Trophoblast cell (in vitro differentiated cells and primary cell): ENCODE results near the gene CELA2B.

Experiments used
- DNase-seq, 2 donors: peaks; one replicate each; pipeline ENCODE4 v3.0.0-alpha.2; 2016
- H2AFZ ChIP-seq: 2 replicates; pipeline ENCODE4 v1.6.1; 2013; ENCODE audit warnings: low read length, moderate library complexity, mild to moderate bottlenecking; ENCODE audit not compliant: insufficient read depth, poor library complexity
- H2AK5ac ChIP-seq: 2 replicates; pipeline ENCODE4 v1.6.1; 2013; ENCODE audit warnings: mild to moderate bottlenecking, low read length
- H2BK120ac ChIP-seq: 2 replicates; pipeline ENCODE4 v1.6.1; 2013; ENCODE audit warnings: low read length, mild to moderate bottlenecking, moderate library complexity; ENCODE audit not compliant: insufficient read depth, poor library complexity
- H2BK12ac ChIP-seq: 2 replicates; pipeline ENCODE4 v1.6.1; 2013; ENCODE audit warnings: mild to moderate bottlenecking, low read length, moderate library complexity
- H2BK5ac ChIP-seq: 2 replicates; pipeline ENCODE4 v1.6.1; 2013; ENCODE audit warnings: low read length, low read depth, moderate library complexity, mild to moderate bottlenecking; ENCODE audit not compliant: poor library complexity
- H3K14ac ChIP-seq: 2 replicates; pipeline ENCODE4 v1.6.1; 2013; ENCODE audit warnings: mild to moderate bottlenecking, low read length
- H3K18ac ChIP-seq: 2 replicates; pipeline ENCODE4 v1.6.1; 2013; ENCODE audit warnings: mild to moderate bottlenecking, low read length
- H3K23ac ChIP-seq: 2 replicates; pipeline ENCODE4 v1.6.1; 2013; ENCODE audit warnings: low read length
- H3K27ac ChIP-seq: 2 replicates; pipeline ENCODE4 v1.5.1; 2013; ENCODE audit warnings: low read depth, mild to moderate bottlenecking, inconsistent platforms, low read length, moderate library complexity
- H3K27me3 ChIP-seq: 2 replicates; pipeline ENCODE4 v1.6.1; 2013; ENCODE audit warnings: inconsistent platforms, mild to moderate bottlenecking, low read length, moderate library complexity; ENCODE audit not compliant: insufficient read depth
- H3K36me3 ChIP-seq, 2 experiments: 1 replicate in 1 of 2; 2 replicates in 1 of 2; pipeline ENCODE4 v1.6.1; 2013; ENCODE audit warnings: low read length in 2 of 2, mild to moderate bottlenecking in 2 of 2, moderate library complexity in 1 of 2; ENCODE audit not compliant: insufficient read depth in 2 of 2, control insufficient read depth in 1 of 2
- H3K4ac ChIP-seq: 2 replicates; pipeline ENCODE4 v1.6.1; 2013; ENCODE audit warnings: low read depth, mild to moderate bottlenecking, low read length, moderate library complexity
- H3K4me1 ChIP-seq, 2 experiments: 1 replicate in 1 of 2; 2 replicates in 1 of 2; pipeline ENCODE4 v1.6.1; 2013; ENCODE audit warnings: low read length in 2 of 2, mild to moderate bottlenecking in 2 of 2, moderate library complexity in 1 of 2; ENCODE audit not compliant: insufficient read depth in 2 of 2, control insufficient read depth in 1 of 2
- H3K4me2 ChIP-seq: 2 replicates; pipeline ENCODE4 v1.6.1; 2013; ENCODE audit warnings: inconsistent platforms, mild to moderate bottlenecking, low read length, moderate library complexity
- H3K4me3 ChIP-seq: 2 replicates; pipeline ENCODE4 v1.5.1; 2013; ENCODE audit warnings: mild to moderate bottlenecking, low read depth, low read length, inconsistent platforms
- H3K79me1 ChIP-seq: one replicate; pipeline ENCODE4 v1.6.1; 2013; ENCODE audit warnings: low read length
- H3K79me2 ChIP-seq: 2 replicates; pipeline ENCODE4 v1.6.1; 2013; ENCODE audit warnings: low read length, mild to moderate bottlenecking; ENCODE audit not compliant: control insufficient read depth, insufficient read depth, poor library complexity
- H3K9ac ChIP-seq: 2 replicates; pipeline ENCODE4 v1.6.1; 2013; ENCODE audit warnings: mild to moderate bottlenecking, low read length
- H3K9me3 ChIP-seq: 2 replicates; pipeline ENCODE4 v1.6.1; 2013; ENCODE audit warnings: low read depth, mild to moderate bottlenecking, control low read depth, inconsistent platforms, low read length; ENCODE audit not compliant: insufficient read depth
- H4K12ac ChIP-seq: 2 replicates; pipeline ENCODE4 v1.6.1; 2013; ENCODE audit warnings: low read depth, mild to moderate bottlenecking, low read length, moderate library complexity
- H4K8ac ChIP-seq: 2 replicates; pipeline ENCODE4 v1.6.1; 2013; ENCODE audit warnings: low read depth, mild to moderate bottlenecking, low read length, moderate library complexity
- H4K91ac ChIP-seq: one replicate; pipeline ENCODE4 v1.6.1; 2013; ENCODE audit warnings: low read depth, mild to moderate bottlenecking, low read length, moderate library complexity
- WGBS: extraction: QIAGEN DNeasy Blood & Tissue Kit; methylation state at CpG from one replicate; pipeline ENCODE4 v1.1.7; 2013; ENCODE audit warnings: missing lambda C conversion rate; ENCODE audit not compliant: insufficient read length, insufficient coverage; ENCODE audit errors: extremely low coverage; 5-methylcytosine and 5-hydroxymethylcytosine counted together

Gene CELA2B

DNA sequence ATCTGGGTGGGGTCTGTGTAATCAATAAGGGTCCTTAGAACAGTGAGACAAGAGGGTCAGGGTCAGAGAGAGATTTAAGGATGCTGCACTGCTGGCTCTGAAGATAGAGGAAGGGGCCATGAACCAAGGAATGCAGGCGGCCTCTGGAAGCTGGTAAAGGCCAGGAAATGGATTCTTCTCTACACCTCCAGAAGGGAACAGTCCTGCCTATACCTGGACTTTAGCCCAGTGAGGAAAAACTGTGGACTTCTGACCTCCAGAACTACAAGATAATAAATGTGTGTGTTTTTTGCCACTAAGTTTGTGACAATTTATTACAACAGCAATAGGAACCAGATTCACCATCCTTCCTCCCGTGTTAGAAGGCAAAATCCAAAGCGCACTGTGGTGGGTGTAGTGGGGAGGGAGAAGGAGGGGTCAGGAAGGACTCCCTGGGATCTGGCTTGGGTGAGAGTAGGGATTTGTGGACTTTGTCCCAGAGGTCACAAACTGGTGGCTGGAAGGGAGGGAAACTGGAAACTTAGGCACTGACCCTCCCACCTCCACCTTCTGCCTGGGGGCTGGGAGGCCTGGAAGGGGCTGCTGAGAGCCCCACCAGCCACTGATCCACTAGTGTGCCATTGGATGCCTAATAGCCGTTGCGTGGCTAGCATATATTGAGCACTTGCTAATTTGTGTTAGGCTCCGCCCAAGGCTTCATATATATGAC lies 24.7 kb upstream of the CELA2B start:
- H3K27ac ChIP-seq = no peak overlapping the region
- no peaks in the 10 kb centered on the region for H3K79me2 ChIP-seq
- peaks cover 4% of the 10 kb centered on the region for H3K9me3 ChIP-seq
- H2BK5ac ChIP-seq = no peak overlapping the region
- H3K4me1 ChIP-seq = no peaks in the 10 kb centered on the region
- H2AFZ ChIP-seq = no peak overlapping the region
- no peak overlapping the region for H3K4me2 ChIP-seq
- WGBS = no CpG with 5 or more reads among the region's 6 CpGs
- no peak overlapping the region for H3K9ac ChIP-seq
- H2BK120ac ChIP-seq = no peak overlapping the region
- no peak overlapping the region for H3K14ac ChIP-seq
- H4K12ac ChIP-seq = no peak overlapping the region
- DNase-seq = no peak
- no peak overlapping the region for H2BK12ac ChIP-seq
- no peak overlapping the region for H2AK5ac ChIP-seq
- no peak overlapping the region for H4K8ac ChIP-seq
- no peak overlapping the region for H3K23ac ChIP-seq
- no peak overlapping the region for H3K4me3 ChIP-seq
- H3K79me1 ChIP-seq = no peaks in the 10 kb centered on the region
- no peak overlapping the region for H4K91ac ChIP-seq
- no peak overlapping the region for H3K4ac ChIP-seq
- no peaks in the 10 kb centered on the region for H3K27me3 ChIP-seq
- H3K18ac ChIP-seq = no peak overlapping the region
- no peaks in the 10 kb centered on the region for H3K36me3 ChIP-seq

DNA sequence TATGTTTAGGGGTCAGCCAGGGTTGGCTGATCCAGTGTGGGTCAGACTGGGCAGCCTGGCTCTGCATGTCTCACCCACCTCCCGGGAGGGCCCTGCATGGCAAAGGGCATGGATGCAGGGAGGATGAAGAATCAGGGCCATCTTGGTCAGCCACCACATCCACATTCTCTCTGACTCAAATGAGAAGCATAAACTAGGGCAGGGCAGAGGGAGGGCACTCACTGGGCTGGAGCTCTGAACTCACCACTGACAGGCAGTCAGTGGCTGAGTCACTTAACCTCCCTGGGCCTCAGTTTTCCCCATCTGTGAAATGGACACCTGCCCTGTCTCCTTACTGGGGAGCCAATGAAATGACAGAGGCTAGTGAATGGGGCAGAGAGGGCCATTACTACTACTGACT lies 23.7 kb upstream of the CELA2B start:
- no peak overlapping the region for H3K4me3 ChIP-seq
- no peak overlapping the region for H2BK120ac ChIP-seq
- no peaks in the 10 kb centered on the region for H3K36me3 ChIP-seq
- no peak overlapping the region for H2AK5ac ChIP-seq
- H3K4me1 ChIP-seq = no peaks in the 10 kb centered on the region
- peaks cover 4% of the 10 kb centered on the region for H3K9me3 ChIP-seq
- no peak overlapping the region for H3K27ac ChIP-seq
- H4K91ac ChIP-seq = no peak overlapping the region
- H3K27me3 ChIP-seq = no peaks in the 10 kb centered on the region
- H3K18ac ChIP-seq = no peak overlapping the region
- H2BK5ac ChIP-seq = no peak overlapping the region
- no peak overlapping the region for H2BK12ac ChIP-seq
- H3K14ac ChIP-seq = no peak overlapping the region
- H3K79me1 ChIP-seq = no peaks in the 10 kb centered on the region
- H3K4me2 ChIP-seq = no peak overlapping the region
- no peak overlapping the region for H2AFZ ChIP-seq
- no peak overlapping the region for H4K8ac ChIP-seq
- no peak overlapping the region for H3K9ac ChIP-seq
- H3K79me2 ChIP-seq = no peaks in the 10 kb centered on the region
- WGBS = no CpG with 5 or more reads among the region's 1 CpG
- no peak overlapping the region for H4K12ac ChIP-seq
- H3K4ac ChIP-seq = no peak overlapping the region
- no peak overlapping the region for H3K23ac ChIP-seq
- no peak for DNase-seq

GRCh38 chr1:15452866-15453571 lies 22.9 kb upstream of the CELA2B start:
- no peak overlapping the region for H3K4ac ChIP-seq
- H4K8ac ChIP-seq = no peak overlapping the region
- H3K4me2 ChIP-seq = no peak overlapping the region
- H3K14ac ChIP-seq = no peak overlapping the region
- no peak overlapping the region for H2BK120ac ChIP-seq
- no peak for DNase-seq
- no peaks in the 10 kb centered on the region for H3K36me3 ChIP-seq
- no peak overlapping the region for H3K9ac ChIP-seq
- no peaks in the 10 kb centered on the region for H3K79me1 ChIP-seq
- H2AFZ ChIP-seq = no peak overlapping the region
- peaks cover 4% of the 10 kb centered on the region for H3K9me3 ChIP-seq
- WGBS = no CpG with 5 or more reads among the region's 10 CpGs
- H2AK5ac ChIP-seq = no peak overlapping the region
- no peaks in the 10 kb centered on the region for H3K4me1 ChIP-seq
- no peak overlapping the region for H3K4me3 ChIP-seq
- H3K18ac ChIP-seq = no peak overlapping the region
- no peak overlapping the region for H4K91ac ChIP-seq
- no peak overlapping the region for H4K12ac ChIP-seq
- H3K27me3 ChIP-seq = no peaks in the 10 kb centered on the region
- no peak overlapping the region for H3K27ac ChIP-seq
- H2BK5ac ChIP-seq = no peak overlapping the region
- H2BK12ac ChIP-seq = no peak overlapping the region
- H3K79me2 ChIP-seq = no peaks in the 10 kb centered on the region
- no peak overlapping the region for H3K23ac ChIP-seq

DNA sequence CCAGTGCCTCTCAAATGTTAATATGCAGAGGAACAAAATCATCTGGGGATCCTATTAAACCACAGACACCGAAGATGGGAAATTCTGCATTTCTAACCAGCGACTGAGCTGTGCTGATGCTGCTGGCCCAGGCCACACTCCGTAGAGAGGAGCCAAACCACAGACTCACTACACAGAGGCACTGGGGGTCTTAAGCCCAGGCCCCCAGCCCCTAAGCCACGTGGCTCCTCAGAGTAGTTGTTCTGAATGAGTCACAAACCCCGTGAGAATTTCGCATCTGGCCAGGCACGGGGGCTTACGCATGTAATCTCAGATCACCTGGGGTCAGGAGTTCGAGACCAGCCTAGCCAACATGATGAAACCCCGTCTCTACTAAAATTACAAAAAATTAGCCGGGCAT lies 22.2 kb upstream of the CELA2B start:
- Histone ChIP-seq H3K79me1 (no peaks in the 10 kb centered on the region), H3K27me3 (no peaks in the 10 kb centered on the region), H3K18ac (no peak overlapping the region), H3K4me1 (no peaks in the 10 kb centered on the region), H4K12ac (no peak overlapping the region), H3K27ac (no peak overlapping the region), H3K9ac (no peak overlapping the region), H2AFZ (no peak overlapping the region), H4K8ac (no peak overlapping the region), H4K91ac (no peak overlapping the region), H3K4me3 (no peak overlapping the region), H2AK5ac (no peak overlapping the region), H3K4me2 (no peak overlapping the region), H3K23ac (no peak overlapping the region), H3K4ac (no peak overlapping the region), H3K9me3 (peaks cover 4% of the 10 kb centered on the region), H3K14ac (no peak overlapping the region), H2BK12ac (no peak overlapping the region), H2BK5ac (no peak overlapping the region), H3K79me2 (no peaks in the 10 kb centered on the region), H2BK120ac (no peak overlapping the region), H3K36me3 (no peaks in the 10 kb centered on the region)
- no CpG with 5 or more reads among the region's 11 CpGs for WGBS
- no peak for DNase-seq
